Activated effector memory CD4-positive, alpha-beta T cell treated with anti-CD3 and anti-CD28 coated beads, Interleukin-2, amount 50 U/mL, for 16 hours (primary cell): ENCODE data around the gene IRF8.

ENCODE experiments used
- DNase-seq: peaks from one replicate; pipeline ENCODE4 v3.0.0-alpha.2; 2020

The IRF8 gene

GRCh38 chr16:85963753-85964285, 64.9 kb downstream of the IRF8 start:
- DNase-seq, result no peak

- DNase-seq, result no peak
These were observed 66.2 kb downstream of the IRF8 start for GRCh38 chr16:85965125-85965524.

DNA sequence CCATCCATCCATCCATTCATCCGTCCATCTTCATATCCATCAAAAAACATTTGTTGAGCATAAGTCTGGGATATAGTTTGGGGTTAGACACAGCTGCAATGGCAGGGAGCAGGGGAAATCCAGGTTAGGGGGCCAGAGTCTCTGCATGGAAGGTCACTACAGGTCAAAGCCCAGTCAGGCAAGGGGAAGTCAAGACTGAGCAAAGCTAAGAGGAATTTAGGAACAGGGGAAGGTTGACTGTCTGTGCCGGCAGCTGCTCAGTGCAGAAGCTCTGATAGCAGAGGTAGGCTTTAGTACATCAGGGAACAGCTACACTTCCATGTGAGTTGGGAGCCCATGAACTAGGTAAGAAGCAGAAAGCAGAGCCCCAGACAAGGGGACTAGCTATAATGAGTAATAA, 68.1 kb downstream of the IRF8 start:
- DNase-seq, result no peak

GRCh38 chr16:85968041-85968920, 69.3 kb downstream of the IRF8 start:
- DNase-seq, result no peak

GRCh38 chr16:85969159-85969558, 70.2 kb downstream of the IRF8 start:
- DNase-seq, result no peak

- no peak for DNase-seq
These were observed 70.6 kb downstream of the IRF8 start for GRCh38 chr16:85969591-85969990.

- DNase-seq, result no peak
These were observed 71.2 kb downstream of the IRF8 start for GRCh38 chr16:85970016-85970733.

- no peak for DNase-seq
These were observed 71.8 kb downstream of the IRF8 start for GRCh38 chr16:85970738-85971137.
